MM.1S (cell line): ENCODE data around the gene KLRC2.

Source experiments
- DNase-seq: peaks from one replicate; pipeline ENCODE4 v3.0.0-alpha.2; 2015
- H2AFZ ChIP-seq: fragments of 300-600 bp; sonication (generic); 2 replicates; pipeline ENCODE4 v1.6.0; 2016; ENCODE audit warnings: antibody characterized with exemption, low read length
- H3F3A ChIP-seq: fragments of 300-600 bp; sonication (generic); 2 replicates; pipeline ENCODE4 v1.6.1; 2016; ENCODE audit warnings: mild to moderate bottlenecking, antibody characterized with exemption, low read length, moderate library complexity, mixed read lengths; ENCODE audit not compliant: insufficient read depth
- H3K27ac ChIP-seq: fragments of 300-600 bp; sonication (generic); 2 replicates; pipeline ENCODE4 v1.5.1; 2016; ENCODE audit warnings: mild to moderate bottlenecking, low read length
- H3K27me3 ChIP-seq: fragments of 300-600 bp; sonication (generic); replicated peaks from 2 replicates; pipeline ENCODE4 v1.6.0; 2016; ENCODE audit warnings: low read length; ENCODE audit not compliant: insufficient read depth
- H3K36me3 ChIP-seq: fragments of 300-600 bp; sonication (generic); replicated peaks from 2 replicates; pipeline ENCODE4 v1.6.1; 2016; ENCODE audit warnings: mild to moderate bottlenecking, low read length, mixed read lengths; ENCODE audit not compliant: insufficient read depth
- H3K4me1 ChIP-seq: fragments of 300-600 bp; sonication (generic); 2 replicates; pipeline ENCODE4 v1.6.1; 2016; ENCODE audit warnings: low read length, mixed read lengths
- H3K4me2 ChIP-seq: fragments of 300-600 bp; sonication (generic); 2 replicates; pipeline ENCODE4 v1.6.0; 2016; ENCODE audit warnings: low read depth, low read length
- H3K4me3 ChIP-seq: fragments of 300-600 bp; sonication (generic); 2 replicates; pipeline ENCODE4 v1.5.1; 2016; ENCODE audit warnings: low read length, mixed read lengths
- H3K79me2 ChIP-seq: fragments of 300-600 bp; sonication (generic); 2 replicates; pipeline ENCODE4 v1.6.1; 2016; ENCODE audit warnings: mixed run types, low read length, mixed read lengths
- H3K9ac ChIP-seq: fragments of 300-600 bp; sonication (generic); 2 replicates; pipeline ENCODE4 v1.6.1; 2016; ENCODE audit warnings: low read length, mixed read lengths
- H3K9me2 ChIP-seq: fragments of 300-600 bp; sonication (generic); replicated peaks from 2 replicates; pipeline ENCODE4 v1.6.1; 2016; ENCODE audit warnings: mild to moderate bottlenecking, low read length, mixed read lengths; ENCODE audit not compliant: insufficient read depth
- H3K9me3 ChIP-seq: fragments of 300-600 bp; sonication (generic); replicated peaks from 2 replicates; pipeline ENCODE4 v1.6.1; 2016; ENCODE audit warnings: mild to moderate bottlenecking, low read length, mixed read lengths; ENCODE audit not compliant: insufficient read depth
- H4K20me1 ChIP-seq: fragments of 300-600 bp; sonication (generic); 2 replicates; pipeline ENCODE4 v1.6.1; 2016; ENCODE audit warnings: mild to moderate bottlenecking, low read length, moderate library complexity, mixed read lengths; ENCODE audit not compliant: insufficient read depth
- CTCF ChIP-seq: fragments of 300-600 bp; sonication (generic); IDR thresholded peaks from 2 replicates; pipeline ENCODE4 v1.5.1; 2016; ENCODE audit warnings: antibody characterized with exemption, low read length, mixed read lengths
- EZH2 ChIP-seq: fragments of 300-600 bp; sonication (generic); optimal IDR thresholded peaks from 2 replicates; pipeline ENCODE3; 2017; ENCODE audit warnings: low read depth, mild to moderate bottlenecking, antibody characterized with exemption, low read length, mixed read lengths
- EZH2phosphoT487 ChIP-seq: fragments of 300-600 bp; sonication (generic); IDR thresholded peaks from 2 replicates; pipeline ENCODE4 v1.6.1; 2018; ENCODE audit warnings: antibody characterized with exemption, low read length

The KLRC2 gene

GRCh38 chr12:10404798-10405197, 31.0 kb downstream of the KLRC2 start:
- no peak for DNase-seq
- Histone ChIP-seq H4K20me1 (no peaks in the 10 kb centered on the region), H3K4me2 (no peak overlapping the region), H3K79me2 (no peaks in the 10 kb centered on the region), H3K27me3 (no peaks in the 10 kb centered on the region), H3F3A (no peaks in the 10 kb centered on the region), H3K9me2 (no peaks in the 10 kb centered on the region), H3K9ac (no peak overlapping the region), H3K4me3 (no peak overlapping the region), H3K4me1 (no peaks in the 10 kb centered on the region), H3K27ac (no peak overlapping the region), H2AFZ (no peak overlapping the region), H3K9me3 (no peaks in the 10 kb centered on the region), H3K36me3 (no peaks in the 10 kb centered on the region)
- no peak for TF ChIP-seq CTCF
- no peak for TF ChIP-seq EZH2phosphoT487
- TF ChIP-seq EZH2, result no peak

GRCh38 chr12:10400829-10401228, 35.0 kb downstream of the KLRC2 start:
- Histone ChIP-seq H3K9ac (no peak overlapping the region), H3K27ac (no peak overlapping the region), H3K9me2 (no peaks in the 10 kb centered on the region), H3K4me3 (no peak overlapping the region), H3K27me3 (no peaks in the 10 kb centered on the region), H3K4me2 (peak overlapping the region; percentile 18; the same call in 1 of the 2 replicates), H3K79me2 (no peaks in the 10 kb centered on the region), H4K20me1 (no peaks in the 10 kb centered on the region), H2AFZ (no peak overlapping the region), H3K9me3 (no peaks in the 10 kb centered on the region), H3F3A (no peaks in the 10 kb centered on the region), H3K36me3 (no peaks in the 10 kb centered on the region), H3K4me1 (no peaks in the 10 kb centered on the region)
- no peak for DNase-seq
- no peak for TF ChIP-seq EZH2phosphoT487
- no peak for TF ChIP-seq EZH2
- no peak for TF ChIP-seq CTCF

- no peaks in the 10 kb centered on the region for H3K79me2 ChIP-seq
- no peaks in the 10 kb centered on the region for H3K9me2 ChIP-seq
- no peaks in the 10 kb centered on the region for H3K27me3 ChIP-seq
- no peak for DNase-seq
- H3K9ac ChIP-seq, result no peak overlapping the region
- no peak for TF ChIP-seq EZH2phosphoT487
- no peak for TF ChIP-seq EZH2
- no peak for TF ChIP-seq CTCF
- H3K9me3 ChIP-seq, result no peaks in the 10 kb centered on the region
- no peak overlapping the region for H3K4me3 ChIP-seq
- no peaks in the 10 kb centered on the region for H3K36me3 ChIP-seq
- no peaks in the 10 kb centered on the region for H3K4me1 ChIP-seq
- no peaks in the 10 kb centered on the region for H3F3A ChIP-seq
- H2AFZ ChIP-seq, result no peak overlapping the region
- H4K20me1 ChIP-seq, result no peaks in the 10 kb centered on the region
- H3K27ac ChIP-seq, result no peak overlapping the region
- H3K4me2 ChIP-seq, result no peak overlapping the region
Observed at GRCh38 chr12:10398168-10398567, 37.6 kb downstream of the KLRC2 start.
